Right cardiac atrium (tissue), 5 donors: ENCODE data around the gene THOC2. TPM values are rescaled to one million over a fixed set of nuclear protein-coding genes. Genes with fewer than 3 reads are reported as not detected.

Experiments used
- ATAC-seq, 2 donors: fragments of 200-7000 bp; cut with Tn5 transposase; one replicate each; pipeline versions ENCODE4 v1.8.0 to v1.9.1; 2020; ENCODE audit warnings: moderate library complexity in 2 of 2, mild to moderate bottlenecking in 1 of 2
- DNase-seq, 3 donors: peaks; one replicate each; pipeline ENCODE4 v3.0.0-alpha.2; 2020
- H3K27ac ChIP-seq: one replicate; pipeline ENCODE4 v1.5.1; 2013; ENCODE audit warnings: mild to moderate bottlenecking, low read length, control low read depth, moderate library complexity
- H3K27me3 ChIP-seq: one replicate; pipeline ENCODE4 v1.6.1; 2013; ENCODE audit not compliant: control insufficient read depth, insufficient read depth
- H3K4me1 ChIP-seq: one replicate; pipeline ENCODE4 v1.6.1; 2013; ENCODE audit warnings: low read length; ENCODE audit not compliant: control insufficient read depth, insufficient read depth
- H3K4me3 ChIP-seq: one replicate; pipeline ENCODE4 v1.5.1; 2013; ENCODE audit warnings: low read length, control low read depth
- H3K9me3 ChIP-seq: one replicate; pipeline ENCODE4 v1.6.1; 2013; ENCODE audit warnings: low read length; ENCODE audit not compliant: control insufficient read depth
- WGBS: extraction: QIAGEN DNeasy Blood & Tissue Kit; methylation state at CpG from one replicate; pipeline ENCODE4 v1.1.7; 2013; 5-methylcytosine and 5-hydroxymethylcytosine counted together
- intact Hi-C, 4 donors: fragments of 100-400 bp; cut with DNase I; formaldehyde crosslinking; loops; one replicate each; pipeline versions ENCODE4 v1.11.0 to v1.14.0; 2022 to 2023
- polyA plus RNA-seq: library from polyadenylated mRNA; stranded (reverse); fragments of 200-250 nt; gene quantifications from one replicate; pipeline ENCODE4 v1.2.3, GENCODE V29; 2013
- total RNA-seq, 4 donors: library from RNA; stranded (reverse); fragmentation: NEBNext Ultra II Directional; extraction: Animal tissue kit (Norgen Biotek cat#: 25700); gene quantifications; one replicate each; pipeline ENCODE4 v1.2.1, GENCODE V29; 2021
- donor health status: healthy with polysubstance abuse.
- donor health status: DM: no; HTN: yes; CAD: no.
- donor health status: DM: no; HTN: no; CAD: no.
- donor health status: DM: no; HTN: yes; CAD: no; lungs with severe emphysema.
- donor health status: DM: yes; HTN: yes; CAD: no.

THOC2 gene
- total and polyA plus RNA-seq, 5 donors: 24.7 to 37.4 (median 33.7) TPM

DNA sequence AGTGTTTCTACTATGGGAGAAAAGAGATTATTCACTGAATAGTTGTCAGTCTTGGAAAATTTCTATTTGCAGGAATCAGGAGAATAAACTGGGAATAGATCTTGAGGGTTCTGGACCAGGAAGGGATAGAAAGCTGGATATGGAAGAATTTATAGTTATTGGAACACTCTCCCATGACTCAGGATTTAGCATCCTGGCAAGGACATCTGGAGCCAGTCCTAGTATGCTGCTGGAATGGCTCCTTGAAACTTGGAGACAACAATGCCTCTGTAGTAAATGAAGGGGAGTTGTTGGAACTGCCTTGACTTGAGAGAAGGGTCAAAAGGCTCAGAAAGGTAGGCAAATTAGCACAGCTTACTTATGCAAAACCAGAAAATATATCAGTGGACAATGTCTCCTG is 23.5 kb upstream of the THOC2 start:
- no peaks in the 10 kb centered on the region for H3K27me3 ChIP-seq
- H3K27ac ChIP-seq: no peak overlapping the region
- ATAC-seq: peak; percentile 69 to 74
- intact Hi-C loops: no loop called here
- H3K4me1 ChIP-seq: peaks cover 2% of the 10 kb centered on the region
- H3K4me3 ChIP-seq: no peak overlapping the region
- no peak for DNase-seq
- no peaks in the 10 kb centered on the region for H3K9me3 ChIP-seq

DNA sequence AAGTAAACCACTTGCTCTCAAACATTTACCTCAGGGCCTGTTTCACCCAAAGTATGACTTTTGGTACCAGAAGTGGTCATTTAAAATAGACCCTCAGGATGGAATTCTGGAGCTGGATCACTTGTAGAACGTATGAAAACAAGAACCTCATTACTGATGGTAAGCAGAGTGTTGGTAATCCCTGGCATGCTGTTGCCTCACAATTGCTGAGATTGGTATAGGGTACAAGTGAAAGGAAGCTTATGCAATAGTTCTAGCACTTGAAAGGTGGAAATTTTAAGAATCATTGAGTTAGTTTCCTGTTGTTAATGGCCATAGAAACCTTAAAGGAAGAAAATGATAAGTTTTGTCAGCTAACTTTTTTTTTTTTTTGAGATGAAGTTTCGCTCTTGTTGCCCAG is 22.3 kb upstream of the THOC2 start:
- no peaks in the 10 kb centered on the region for H3K27me3 ChIP-seq
- ATAC-seq: peak in 1 of 2 donors; percentile 63
- DNase-seq: no peak
- no peaks in the 10 kb centered on the region for H3K9me3 ChIP-seq
- no peak overlapping the region for H3K4me3 ChIP-seq
- peaks cover 2% of the 10 kb centered on the region for H3K4me1 ChIP-seq
- intact Hi-C loops: no loop called here
- no peak overlapping the region for H3K27ac ChIP-seq
- 81% methylated on average over 2 of the region's 2 CpGs for WGBS

DNA sequence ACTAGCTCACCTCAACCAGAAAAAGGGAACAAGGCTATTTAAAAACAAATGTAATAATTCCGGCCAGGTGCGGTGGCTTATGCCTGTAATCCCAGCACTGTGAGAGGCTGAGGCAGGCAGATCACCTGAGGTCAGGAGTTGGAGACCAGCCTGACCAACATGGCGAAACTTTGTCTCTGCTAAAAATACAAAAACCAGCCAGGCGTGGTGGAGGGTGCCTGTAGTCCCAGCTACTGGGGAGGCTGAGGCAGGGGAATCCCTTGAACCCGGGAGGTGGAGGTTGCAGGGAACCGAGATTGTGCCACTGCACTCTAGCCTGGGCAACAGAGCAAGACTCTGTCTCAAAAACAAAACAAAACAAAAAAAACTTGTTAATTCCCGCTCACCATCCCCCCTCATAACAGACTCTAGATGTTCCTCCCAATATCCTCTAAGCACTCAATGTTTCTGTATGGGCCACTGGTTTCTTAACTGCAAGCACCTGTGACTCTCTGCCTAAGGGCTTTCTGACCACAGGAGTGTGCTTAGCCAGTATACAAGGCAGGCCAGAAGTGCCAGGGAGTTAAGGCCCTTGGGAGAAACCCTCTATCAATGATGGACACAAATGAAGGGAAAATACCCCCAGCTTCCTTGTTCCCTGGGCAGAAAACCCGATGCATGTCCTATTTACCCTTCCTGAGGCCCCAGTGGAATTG is 21.0 kb upstream of the THOC2 start:
- no peak for DNase-seq
- Histone ChIP-seq H3K27ac (no peak overlapping the region), H3K4me1 (peaks cover 2% of the 10 kb centered on the region), H3K27me3 (no peaks in the 10 kb centered on the region), H3K4me3 (no peak overlapping the region), H3K9me3 (no peaks in the 10 kb centered on the region)
- no peak for ATAC-seq
- WGBS: 94% methylated on average over 8 of the region's 8 CpGs
- intact Hi-C loops: no loop called here

DNA sequence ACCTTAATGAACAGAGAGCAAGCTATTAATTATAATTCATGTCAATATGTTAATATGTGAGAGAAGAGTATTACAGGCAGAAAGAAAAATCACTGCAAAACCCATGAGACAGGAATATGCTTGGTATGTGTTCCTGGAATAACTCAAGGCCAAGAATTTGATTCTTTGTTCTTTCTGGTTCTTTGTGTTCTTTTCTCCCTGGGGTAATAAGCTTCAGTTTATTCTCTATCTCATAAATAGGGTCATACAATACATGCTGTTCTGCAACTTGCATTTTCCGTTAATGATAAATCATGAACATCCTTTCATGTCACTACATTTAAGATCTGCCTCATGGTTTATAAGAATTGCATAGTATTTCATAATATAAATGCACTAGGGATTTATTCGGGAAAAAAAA is 16.8 kb upstream of the THOC2 start:
- WGBS: 78% methylated on average over 2 of the region's 2 CpGs
- no peak for ATAC-seq
- H3K4me1 ChIP-seq: no peaks in the 10 kb centered on the region
- no peak overlapping the region for H3K4me3 ChIP-seq
- no peaks in the 10 kb centered on the region for H3K27me3 ChIP-seq
- H3K9me3 ChIP-seq: no peaks in the 10 kb centered on the region
- DNase-seq: no peak
- intact Hi-C loops: no loop called here
- H3K27ac ChIP-seq: no peak overlapping the region

DNA sequence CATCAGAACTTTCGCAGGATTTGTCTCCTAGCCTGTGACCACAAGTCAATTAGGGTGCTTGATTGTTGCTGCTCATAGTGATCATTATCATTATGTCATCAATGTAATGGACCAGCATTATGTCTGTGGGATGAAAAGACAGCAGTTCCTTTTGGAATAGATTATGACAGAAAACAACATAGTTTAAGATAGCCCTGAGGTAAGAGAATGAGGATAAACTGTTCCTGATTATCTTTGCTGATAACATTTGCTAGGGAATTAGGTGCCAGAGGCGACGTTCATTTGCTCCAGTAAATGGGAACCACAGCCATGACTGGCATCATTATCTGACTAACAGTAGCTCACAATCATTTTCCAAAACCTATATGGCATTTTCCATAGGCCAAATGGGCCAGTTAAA is 12.7 kb upstream of the THOC2 start:
- H3K9me3 ChIP-seq: no peaks in the 10 kb centered on the region
- DNase-seq (no peak), ATAC-seq (no peak)
- no peak overlapping the region for H3K4me3 ChIP-seq
- H3K27me3 ChIP-seq: no peaks in the 10 kb centered on the region
- no peak overlapping the region for H3K27ac ChIP-seq
- H3K4me1 ChIP-seq: no peaks in the 10 kb centered on the region
- 80% methylated on average over 3 of the region's 3 CpGs for WGBS
- intact Hi-C loops: no loop called here

DNA sequence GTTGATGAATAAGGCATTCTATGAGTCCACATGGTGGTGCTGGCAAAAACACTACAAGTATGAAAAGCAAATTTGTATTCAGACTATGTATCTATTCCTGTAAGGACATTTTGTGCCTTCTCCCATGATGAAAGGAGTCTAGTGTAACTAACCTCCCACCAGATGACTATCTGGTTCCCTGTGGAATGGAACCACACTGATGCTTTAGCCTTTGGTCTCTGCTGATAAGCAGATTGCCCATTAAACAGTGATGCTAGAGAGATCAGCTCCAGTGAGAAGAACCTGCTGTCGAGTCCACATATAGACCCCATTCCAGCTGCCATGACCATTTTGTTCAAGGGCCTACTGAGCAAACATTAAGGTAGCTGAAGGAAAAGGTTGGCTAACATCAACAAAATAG is 10.5 kb upstream of the THOC2 start:
- no peak for ATAC-seq
- Histone ChIP-seq H3K27ac (no peak overlapping the region), H3K27me3 (no peaks in the 10 kb centered on the region), H3K9me3 (no peaks in the 10 kb centered on the region), H3K4me1 (no peaks in the 10 kb centered on the region), H3K4me3 (no peak overlapping the region)
- intact Hi-C loops: no loop called here
- WGBS: 93% methylated on average over 1 of the region's 1 CpG
- no peak for DNase-seq

DNA sequence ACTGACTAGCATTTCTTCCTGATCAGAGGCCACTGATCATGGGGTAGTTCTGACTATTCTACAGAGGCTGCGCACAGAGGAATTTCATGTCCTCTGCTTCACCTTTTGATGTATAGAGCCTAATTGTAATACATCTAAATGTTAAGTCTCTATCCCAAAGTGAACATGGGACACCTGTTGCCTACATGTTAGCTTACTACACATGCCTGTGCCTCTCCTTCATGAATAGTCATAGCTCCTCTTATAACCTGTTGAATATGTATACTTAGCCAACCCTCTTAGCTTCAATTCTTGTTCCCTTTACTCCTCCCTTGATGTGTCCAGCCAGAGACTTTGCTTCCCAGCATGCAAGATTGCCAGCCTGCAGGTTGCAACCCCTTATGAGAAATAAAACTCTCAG is 9.6 kb upstream of the THOC2 start:
- WGBS: 100% methylated on average over 1 of the region's 1 CpG
- no peaks in the 10 kb centered on the region for H3K4me1 ChIP-seq
- ATAC-seq (no peak), DNase-seq (no peak)
- intact Hi-C loops: no loop called here
- H3K27ac ChIP-seq: no peak overlapping the region
- no peaks in the 10 kb centered on the region for H3K27me3 ChIP-seq
- H3K9me3 ChIP-seq: no peaks in the 10 kb centered on the region
- no peak overlapping the region for H3K4me3 ChIP-seq

DNA sequence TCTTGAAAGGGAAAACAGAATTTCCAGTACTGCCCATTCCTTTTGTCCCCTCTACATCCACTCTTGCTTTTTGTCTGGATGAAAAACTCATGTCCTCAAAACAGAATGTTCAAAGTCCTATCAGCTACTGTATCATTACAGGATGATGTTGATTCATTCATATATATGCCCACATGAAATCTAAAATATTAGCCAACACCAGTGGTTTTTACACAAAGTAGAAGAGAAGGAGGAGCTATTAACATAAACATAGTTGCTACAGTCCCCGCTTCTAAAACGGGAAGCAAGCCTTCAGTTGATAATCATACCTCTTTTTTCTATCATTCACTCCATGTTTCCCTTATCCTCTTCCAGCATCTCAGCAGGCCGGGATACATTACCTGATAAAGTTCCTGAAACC is 7.7 kb upstream of the THOC2 start:
- Histone ChIP-seq H3K27ac (no peak overlapping the region), H3K9me3 (no peaks in the 10 kb centered on the region), H3K4me1 (no peaks in the 10 kb centered on the region), H3K27me3 (no peaks in the 10 kb centered on the region), H3K4me3 (no peak overlapping the region)
- intact Hi-C loops: no loop called here
- DNase-seq: no peak
- no peak for ATAC-seq
- WGBS: 66% methylated on average over 3 of the region's 3 CpGs

DNA sequence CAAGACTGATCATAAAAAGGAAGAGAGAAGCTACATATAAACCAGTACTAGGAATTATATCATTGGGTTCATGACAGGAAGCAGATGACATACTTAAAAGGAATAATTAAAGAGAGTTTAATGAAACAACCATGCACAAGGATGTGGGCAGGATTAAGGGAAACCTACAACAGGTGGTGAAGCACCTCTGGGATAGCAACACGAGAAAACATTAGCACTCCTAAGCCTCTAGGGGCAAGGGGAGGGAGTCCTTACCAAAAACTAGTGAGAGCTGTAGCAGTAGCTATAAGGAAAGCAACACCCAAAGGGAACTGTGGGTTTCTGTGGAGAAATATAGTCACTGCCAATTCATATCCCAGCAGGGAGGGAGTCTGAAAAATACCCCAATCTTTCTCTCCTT is 7.2 kb upstream of the THOC2 start:
- DNase-seq (no peak), ATAC-seq (no peak)
- Histone ChIP-seq H3K4me1 (no peaks in the 10 kb centered on the region), H3K4me3 (no peak overlapping the region), H3K9me3 (no peaks in the 10 kb centered on the region), H3K27me3 (no peaks in the 10 kb centered on the region), H3K27ac (no peak overlapping the region)
- intact Hi-C loops: no loop called here
- WGBS: 12% methylated on average over 1 of the region's 1 CpG

DNA sequence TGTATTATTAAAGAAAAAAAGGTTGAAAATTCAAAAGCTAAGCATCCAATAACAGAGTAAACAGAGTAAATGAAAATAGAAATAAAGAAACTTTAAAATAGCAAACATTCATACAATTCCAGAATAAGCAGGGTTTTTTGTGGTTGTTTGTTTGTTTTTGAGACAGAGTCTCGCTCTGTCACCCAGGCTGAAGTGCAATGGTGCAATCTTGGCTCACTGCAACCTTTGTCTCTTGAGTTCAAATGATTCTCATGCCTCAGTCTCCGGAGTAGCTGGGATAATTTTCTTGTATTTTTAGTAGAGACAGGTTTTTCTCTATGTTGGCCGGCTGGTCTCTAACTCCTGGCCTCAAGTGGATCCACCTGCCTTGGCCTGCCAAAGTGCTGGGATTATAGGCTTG is 6.6 kb upstream of the THOC2 start:
- H3K4me3 ChIP-seq: no peak overlapping the region
- ATAC-seq (no peak), DNase-seq (no peak)
- H3K27me3 ChIP-seq: no peaks in the 10 kb centered on the region
- no peaks in the 10 kb centered on the region for H3K9me3 ChIP-seq
- WGBS: 76% methylated on average over 3 of the region's 3 CpGs
- intact Hi-C loops: no loop called here
- H3K4me1 ChIP-seq: no peaks in the 10 kb centered on the region
- no peak overlapping the region for H3K27ac ChIP-seq

DNA sequence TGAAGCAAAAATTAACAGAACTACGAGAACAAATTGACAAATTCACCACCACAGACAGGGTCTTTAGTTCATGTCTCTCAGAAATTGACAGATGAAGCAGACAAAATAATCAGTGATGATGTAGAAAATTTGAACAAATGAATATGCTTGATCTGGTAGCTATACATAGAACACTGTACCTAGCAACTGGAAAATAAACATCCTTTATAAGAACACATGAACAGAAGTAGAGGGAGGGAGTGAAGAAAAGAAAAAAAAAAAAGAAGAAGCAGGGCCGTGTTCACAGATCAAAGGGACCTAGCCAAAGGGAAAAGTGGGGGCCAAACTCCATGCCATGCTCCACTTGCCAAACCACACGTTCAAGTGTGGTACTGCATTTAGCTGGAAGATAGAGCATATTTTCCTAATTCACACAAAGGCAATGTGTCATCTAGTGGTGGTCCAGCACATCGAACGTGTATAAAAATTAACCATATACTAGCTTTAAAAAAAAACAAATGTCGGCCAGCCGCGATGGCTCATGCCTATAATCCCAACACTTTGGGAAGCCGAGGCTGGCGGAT is 5.6 kb upstream of the THOC2 start:
- DNase-seq (no peak), ATAC-seq (no peak)
- intact Hi-C loops: no loop called here
- Histone ChIP-seq H3K4me1 (no peaks in the 10 kb centered on the region), H3K9me3 (no peaks in the 10 kb centered on the region), H3K27me3 (no peaks in the 10 kb centered on the region), H3K27ac (no peak overlapping the region), H3K4me3 (no peak overlapping the region)
- 70% methylated on average over 10 of the region's 10 CpGs for WGBS
